ENCODE data around the gene NIPBL.

NIPBL gene

GRCh38 chr5:36932056-36932455, 55.5 kb downstream of the NIPBL start:
- Histone ChIP-seq H4K8ac (ENCODE audit: low read depth, low read length) (no peak overlapping the region), H3K18ac (ENCODE audit: low read length) (no peak overlapping the region), H2BK12ac (ENCODE audit: low read length) (no peak overlapping the region), H3K4me1 (ENCODE audit: control insufficient read depth in 2 of 2, insufficient read depth in 1 of 2, low read depth in 1 of 2, low read length in 2 of 2) (no peaks in the 10 kb centered on the region), H3K4me2 (ENCODE audit: insufficient read depth, low read length, poor library complexity, severe bottlenecking) (no peak overlapping the region), H2AK5ac (ENCODE audit: low read depth, low read length) (no peak overlapping the region), H4K91ac (ENCODE audit: low read depth, low read length, poor library complexity) (no peak overlapping the region), H3K27me3 (ENCODE audit: control insufficient read depth in 3 of 3, insufficient read depth in 3 of 3, low read depth in 1 of 3, low read length in 3 of 3) (no peaks in the 10 kb centered on the region), H3K9me3 (replicated peaks in 1 of 2; ENCODE audit: control insufficient read depth in 2 of 2, insufficient read depth in 1 of 2, low read depth in 1 of 2, low read length in 2 of 2) (peaks cover 0 to 3% of the 10 kb centered on the region in 2 donors), H3K79me1 (ENCODE audit: low read depth, low read length) (no peaks in the 10 kb centered on the region), H2AFZ (ENCODE audit: low read length) (no peak overlapping the region), H2BK5ac (ENCODE audit: low read length) (no peak overlapping the region), H3K9ac (ENCODE audit: low read depth, low read length, poor library complexity) (no peak overlapping the region), H2BK120ac (ENCODE audit: low read depth, low read length) (no peak overlapping the region), H3K36me3 (replicated peaks in 1 of 2; ENCODE audit: control insufficient read depth in 2 of 2, insufficient read depth in 2 of 2, low read length in 2 of 2) (no peaks in the 10 kb centered on the region), H3K14ac (ENCODE audit: low read length) (no peak overlapping the region), H3K23ac (ENCODE audit: low read depth, low read length, poor library complexity) (no peak overlapping the region), H3K4me3 (ENCODE audit: low read length in 2 of 2) (no peak overlapping the region), H2BK15ac (ENCODE audit: low read length) (no peak overlapping the region), H3K27ac (replicated peaks; ENCODE audit: low read length) (no peak overlapping the region), H3K4ac (ENCODE audit: low read length) (no peak overlapping the region)
- DNase-seq (ENCODE audit: low spot score) = no peak
- WGBS, 2 donors (ENCODE audit: extremely low coverage in 2 of 2, insufficient read length in 2 of 2, insufficient replicate concordance in 1 of 2) = no CpG with 5 or more reads among the region's 4 CpGs

DNA sequence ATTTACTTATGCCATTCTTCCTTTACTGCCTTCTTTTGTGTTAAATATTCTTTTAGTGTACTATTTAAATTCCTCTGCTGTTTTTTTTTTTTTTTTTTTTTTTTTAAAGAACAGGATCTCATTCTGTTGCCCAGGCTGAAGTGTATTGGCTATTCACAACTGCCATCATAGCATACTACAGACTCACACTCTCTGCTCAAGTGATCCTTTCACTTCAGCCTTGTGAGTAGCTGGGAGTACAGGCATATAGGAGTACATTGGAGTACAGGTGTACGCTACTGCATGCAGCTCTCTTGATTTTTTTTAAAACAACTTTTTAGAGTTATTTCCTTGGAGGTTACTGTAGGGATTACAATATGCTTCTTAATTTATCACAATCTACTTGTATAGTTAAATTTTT, 56.1 kb downstream of the NIPBL start:
- Histone ChIP-seq H3K79me1 (ENCODE audit: low read depth, low read length) (no peaks in the 10 kb centered on the region), H3K4me1 (ENCODE audit: control insufficient read depth in 2 of 2, insufficient read depth in 1 of 2, low read depth in 1 of 2, low read length in 2 of 2) (no peaks in the 10 kb centered on the region), H3K9ac (ENCODE audit: low read depth, low read length, poor library complexity) (no peak overlapping the region), H2BK15ac (ENCODE audit: low read length) (no peak overlapping the region), H2BK12ac (ENCODE audit: low read length) (no peak overlapping the region), H3K4me2 (ENCODE audit: insufficient read depth, low read length, poor library complexity, severe bottlenecking) (no peak overlapping the region), H2BK120ac (ENCODE audit: low read depth, low read length) (no peak overlapping the region), H4K91ac (ENCODE audit: low read depth, low read length, poor library complexity) (no peak overlapping the region), H3K36me3 (replicated peaks in 1 of 2; ENCODE audit: control insufficient read depth in 2 of 2, insufficient read depth in 2 of 2, low read length in 2 of 2) (no peaks in the 10 kb centered on the region), H3K18ac (ENCODE audit: low read length) (no peak overlapping the region), H3K23ac (ENCODE audit: low read depth, low read length, poor library complexity) (no peak overlapping the region), H3K4me3 (ENCODE audit: low read length in 2 of 2) (no peak overlapping the region), H2AFZ (ENCODE audit: low read length) (no peak overlapping the region), H3K27ac (replicated peaks; ENCODE audit: low read length) (no peak overlapping the region), H3K4ac (ENCODE audit: low read length) (no peak overlapping the region), H3K27me3 (ENCODE audit: control insufficient read depth in 3 of 3, insufficient read depth in 3 of 3, low read depth in 1 of 3, low read length in 3 of 3) (no peaks in the 10 kb centered on the region), H3K14ac (ENCODE audit: low read length) (no peak overlapping the region), H3K9me3 (replicated peaks in 1 of 2; ENCODE audit: control insufficient read depth in 2 of 2, insufficient read depth in 1 of 2, low read depth in 1 of 2, low read length in 2 of 2) (peaks cover 0 to 3% of the 10 kb centered on the region in 2 donors), H2AK5ac (ENCODE audit: low read depth, low read length) (no peak overlapping the region), H4K8ac (ENCODE audit: low read depth, low read length) (no peak overlapping the region), H2BK5ac (ENCODE audit: low read length) (no peak overlapping the region)
- no peak for DNase-seq (ENCODE audit: low spot score)
- WGBS, 2 donors (ENCODE audit: extremely low coverage in 2 of 2, insufficient read length in 2 of 2, insufficient replicate concordance in 1 of 2) = no CpG with 5 or more reads among the region's 1 CpG

DNA sequence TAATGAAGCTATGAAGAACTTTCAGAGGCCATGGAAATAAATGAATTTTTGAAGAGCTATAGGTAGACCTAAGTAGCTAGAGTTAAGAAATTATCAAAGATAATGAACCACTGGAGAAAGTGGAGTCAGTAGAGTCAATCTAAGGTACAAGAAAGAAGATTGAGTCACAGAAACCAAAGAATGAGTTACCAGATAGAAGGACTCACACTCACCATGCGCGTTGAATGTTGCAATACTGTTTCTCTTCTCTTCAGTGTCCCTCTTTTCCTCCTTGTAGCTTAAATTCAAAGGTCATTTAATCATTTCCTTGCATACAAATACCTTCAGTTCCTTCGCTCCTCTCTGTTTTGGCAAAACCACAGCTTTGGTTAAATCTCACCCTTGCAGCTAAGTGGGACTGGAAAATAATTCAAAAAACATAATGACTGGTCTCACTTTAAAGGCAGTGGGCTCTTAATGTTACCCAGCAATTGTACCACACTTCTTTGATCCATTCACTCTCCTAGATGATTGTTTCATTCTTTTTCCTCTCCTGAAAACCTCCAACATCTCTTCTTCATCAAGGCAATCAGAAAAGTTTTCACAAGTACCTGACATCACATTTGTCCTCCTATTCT, 58.3 kb downstream of the NIPBL start:
- Histone ChIP-seq H2AK5ac (ENCODE audit: low read depth, low read length) (no peak overlapping the region), H3K4me1 (ENCODE audit: control insufficient read depth in 2 of 2, insufficient read depth in 1 of 2, low read depth in 1 of 2, low read length in 2 of 2) (peaks cover 0 to 8% of the 10 kb centered on the region in 2 donors), H2AFZ (ENCODE audit: low read length) (no peak overlapping the region), H2BK5ac (ENCODE audit: low read length) (no peak overlapping the region), H3K18ac (ENCODE audit: low read length) (no peak overlapping the region), H3K36me3 (replicated peaks in 1 of 2; ENCODE audit: control insufficient read depth in 2 of 2, insufficient read depth in 2 of 2, low read length in 2 of 2) (peaks cover 2 to 5% of the 10 kb centered on the region in 2 donors), H4K8ac (ENCODE audit: low read depth, low read length) (no peak overlapping the region), H2BK120ac (ENCODE audit: low read depth, low read length) (no peak overlapping the region), H2BK15ac (ENCODE audit: low read length) (no peak overlapping the region), H3K9ac (ENCODE audit: low read depth, low read length, poor library complexity) (no peak overlapping the region), H3K14ac (ENCODE audit: low read length) (no peak overlapping the region), H3K4me3 (ENCODE audit: low read length in 2 of 2) (no peak overlapping the region), H3K27me3 (ENCODE audit: control insufficient read depth in 3 of 3, insufficient read depth in 3 of 3, low read depth in 1 of 3, low read length in 3 of 3) (no peaks in the 10 kb centered on the region), H3K4me2 (ENCODE audit: insufficient read depth, low read length, poor library complexity, severe bottlenecking) (no peak overlapping the region), H3K27ac (replicated peaks; ENCODE audit: low read length) (no peak overlapping the region), H3K23ac (ENCODE audit: low read depth, low read length, poor library complexity) (no peak overlapping the region), H3K9me3 (replicated peaks in 1 of 2; ENCODE audit: control insufficient read depth in 2 of 2, insufficient read depth in 1 of 2, low read depth in 1 of 2, low read length in 2 of 2) (peaks cover 0 to 3% of the 10 kb centered on the region in 2 donors), H4K91ac (ENCODE audit: low read depth, low read length, poor library complexity) (no peak overlapping the region), H3K4ac (ENCODE audit: low read length) (no peak overlapping the region), H3K79me1 (ENCODE audit: low read depth, low read length) (peaks cover 2% of the 10 kb centered on the region), H2BK12ac (ENCODE audit: low read length) (no peak overlapping the region)
- WGBS, 2 donors (ENCODE audit: extremely low coverage in 2 of 2, insufficient read length in 2 of 2, insufficient replicate concordance in 1 of 2) = no CpG with 5 or more reads among the region's 3 CpGs
- no peak for DNase-seq (ENCODE audit: low spot score)

DNA sequence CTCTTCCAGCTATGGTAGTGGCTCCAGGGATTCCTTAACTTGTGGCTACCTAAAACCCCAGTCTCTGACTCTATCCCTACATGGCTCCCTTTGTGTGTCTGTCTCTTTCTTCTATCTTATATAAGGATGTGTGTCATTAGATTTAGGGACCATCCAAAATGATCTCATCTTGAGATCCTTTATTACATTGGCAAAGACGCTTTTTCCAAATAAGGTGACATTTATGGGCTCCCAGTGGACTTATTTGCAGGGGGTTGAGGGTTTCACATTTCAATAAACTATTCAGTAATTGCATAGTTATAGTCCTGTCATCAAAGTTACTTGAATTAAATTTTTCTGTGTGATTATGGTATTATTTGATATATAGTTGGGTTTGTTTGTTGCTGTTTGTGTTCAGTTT, 59.2 kb downstream of the NIPBL start:
- Histone ChIP-seq H2BK15ac (ENCODE audit: low read length) (no peak overlapping the region), H3K4ac (ENCODE audit: low read length) (no peak overlapping the region), H3K4me3 (ENCODE audit: low read length in 2 of 2) (no peak overlapping the region), H3K4me1 (ENCODE audit: control insufficient read depth in 2 of 2, insufficient read depth in 1 of 2, low read depth in 1 of 2, low read length in 2 of 2) (peaks cover 0 to 9% of the 10 kb centered on the region in 2 donors), H3K27me3 (ENCODE audit: control insufficient read depth in 3 of 3, insufficient read depth in 3 of 3, low read depth in 1 of 3, low read length in 3 of 3) (no peaks in the 10 kb centered on the region), H2BK120ac (ENCODE audit: low read depth, low read length) (no peak overlapping the region), H3K4me2 (ENCODE audit: insufficient read depth, low read length, poor library complexity, severe bottlenecking) (no peak overlapping the region), H3K18ac (ENCODE audit: low read length) (no peak overlapping the region), H2AFZ (ENCODE audit: low read length) (no peak overlapping the region), H3K9ac (ENCODE audit: low read depth, low read length, poor library complexity) (no peak overlapping the region), H2BK5ac (ENCODE audit: low read length) (no peak overlapping the region), H4K91ac (ENCODE audit: low read depth, low read length, poor library complexity) (no peak overlapping the region), H2BK12ac (ENCODE audit: low read length) (no peak overlapping the region), H3K27ac (replicated peaks; ENCODE audit: low read length) (no peak overlapping the region), H3K14ac (ENCODE audit: low read length) (no peak overlapping the region), H3K79me1 (ENCODE audit: low read depth, low read length) (peaks cover 4% of the 10 kb centered on the region), H3K36me3 (replicated peaks in 1 of 2; ENCODE audit: control insufficient read depth in 2 of 2, insufficient read depth in 2 of 2, low read length in 2 of 2) (peaks cover 2 to 5% of the 10 kb centered on the region in 2 donors), H3K23ac (ENCODE audit: low read depth, low read length, poor library complexity) (no peak overlapping the region), H3K9me3 (replicated peaks in 1 of 2; ENCODE audit: control insufficient read depth in 2 of 2, insufficient read depth in 1 of 2, low read depth in 1 of 2, low read length in 2 of 2) (peaks cover 0 to 3% of the 10 kb centered on the region in 2 donors), H4K8ac (ENCODE audit: low read depth, low read length) (no peak overlapping the region), H2AK5ac (ENCODE audit: low read depth, low read length) (no peak overlapping the region)
- WGBS, 2 donors (ENCODE audit: extremely low coverage in 2 of 2, insufficient read length in 2 of 2, insufficient replicate concordance in 1 of 2) = no CpG with 5 or more reads among the region's 1 CpG
- no peak for DNase-seq (ENCODE audit: low spot score)
